Vagina (tissue), 2 donors: ENCODE measurements around the gene BRPF1. TPM values are rescaled to one million over a fixed set of nuclear protein-coding genes. Genes with fewer than 3 reads are reported as not detected.

Experiments
- DNase-seq, 2 donors: peaks; one replicate each; pipeline ENCODE4 v3.0.0-alpha.2; 2017; ENCODE audit errors: extremely low spot score in 2 of 2
- H3K27ac ChIP-seq: fragments of 200-600 bp; sonication (generic); one replicate; pipeline ENCODE4 v1.5.1; 2019
- H3K27me3 ChIP-seq: fragments of 200-600 bp; sonication (generic); one replicate; pipeline ENCODE4 v1.5.1; 2019
- H3K36me3 ChIP-seq, 2 donors: fragments of 200-600 bp; sonication (generic); one replicate each; pipeline ENCODE4 v1.5.1; 2017 to 2019
- H3K4me1 ChIP-seq: fragments of 200-600 bp; sonication (generic); one replicate; pipeline ENCODE4 v1.5.1; 2019
- H3K4me3 ChIP-seq, 2 donors: fragments of 200-600 bp; sonication (generic); 1 replicate in 1 of 2; 2 replicates in 1 of 2; pipeline ENCODE4 v1.5.1; 2016 to 2019
- H3K9me3 ChIP-seq: fragments of 200-600 bp; sonication (generic); one replicate; pipeline ENCODE4 v1.5.1; 2019
- POLR2A ChIP-seq, 2 donors: fragments of 450-650 bp; IDR thresholded peaks; one replicate each; pipeline ENCODE4 v1.6.1; 2017; ENCODE audit warnings: antibody characterized with exemption in 2 of 2, mild to moderate bottlenecking in 2 of 2, moderate library complexity in 2 of 2
- POLR2AphosphoS5 ChIP-seq, 2 donors: sonication (generic); formaldehyde crosslinking; IDR thresholded peaks; one replicate each; pipeline ENCODE4 v1.9.0; 2017; ENCODE audit warnings: antibody characterized with exemption in 2 of 2, mild to moderate bottlenecking in 2 of 2, low read depth in 1 of 2; ENCODE audit not compliant: insufficient read depth in 1 of 2
- intact Hi-C: fragments of 100-400 bp; cut with DNase I; formaldehyde crosslinking; loops from one replicate; pipeline ENCODE4 v1.15.1; 2023
- total RNA-seq: library from RNA; depleted of rRNA; stranded (reverse); fragments of >200 nt; gene quantifications from one replicate; pipeline ENCODE4 v1.2.3, GENCODE V29; 2016
- TF ChIP-seq, protein P1 (sequence below), 3 experiments: fragments of 450-650 bp in 2 of 3; fragments of 200-600 bp in 1 of 3; sonication (generic) in 1 of 3; IDR thresholded peaks; one replicate each; pipeline ENCODE4 v1.5.1; 2017 to 2019; ENCODE audit warnings: antibody characterized with exemption in 3 of 3, mild to moderate bottlenecking in 2 of 3, moderate library complexity in 2 of 3

Gene BRPF1
- total RNA-seq, 1 donor from 2014 or later = 16.9 TPM

GRCh38 chr3:9713142-9713541 is 18.4 kb upstream of the BRPF1 start:
- no peaks in the 10 kb centered on the region for H3K36me3 ChIP-seq
- no peaks in the 10 kb centered on the region for H3K9me3 ChIP-seq
- DNase-seq = no peak
- no peaks in the 10 kb centered on the region for H3K27me3 ChIP-seq
- H3K4me3 ChIP-seq = no peak overlapping the region
- intact Hi-C loops = no loop called here
- H3K4me1 ChIP-seq = peaks cover 15% of the 10 kb centered on the region
- TF ChIP-seq, protein P1, sequence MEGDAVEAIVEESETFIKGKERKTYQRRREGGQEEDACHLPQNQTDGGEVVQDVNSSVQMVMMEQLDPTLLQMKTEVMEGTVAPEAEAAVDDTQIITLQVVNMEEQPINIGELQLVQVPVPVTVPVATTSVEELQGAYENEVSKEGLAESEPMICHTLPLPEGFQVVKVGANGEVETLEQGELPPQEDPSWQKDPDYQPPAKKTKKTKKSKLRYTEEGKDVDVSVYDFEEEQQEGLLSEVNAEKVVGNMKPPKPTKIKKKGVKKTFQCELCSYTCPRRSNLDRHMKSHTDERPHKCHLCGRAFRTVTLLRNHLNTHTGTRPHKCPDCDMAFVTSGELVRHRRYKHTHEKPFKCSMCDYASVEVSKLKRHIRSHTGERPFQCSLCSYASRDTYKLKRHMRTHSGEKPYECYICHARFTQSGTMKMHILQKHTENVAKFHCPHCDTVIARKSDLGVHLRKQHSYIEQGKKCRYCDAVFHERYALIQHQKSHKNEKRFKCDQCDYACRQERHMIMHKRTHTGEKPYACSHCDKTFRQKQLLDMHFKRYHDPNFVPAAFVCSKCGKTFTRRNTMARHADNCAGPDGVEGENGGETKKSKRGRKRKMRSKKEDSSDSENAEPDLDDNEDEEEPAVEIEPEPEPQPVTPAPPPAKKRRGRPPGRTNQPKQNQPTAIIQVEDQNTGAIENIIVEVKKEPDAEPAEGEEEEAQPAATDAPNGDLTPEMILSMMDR (IDR thresholded peaks at IDR 0.05) = no peak
- TF ChIP-seq POLR2AphosphoS5 (IDR thresholded peaks at IDR 0.05; ENCODE audit: insufficient read depth in 1 of 2, low read depth in 1 of 2) (no peak), POLR2A (IDR thresholded peaks at IDR 0.05) (no peak)
- H3K27ac ChIP-seq = no peak overlapping the region

DNA sequence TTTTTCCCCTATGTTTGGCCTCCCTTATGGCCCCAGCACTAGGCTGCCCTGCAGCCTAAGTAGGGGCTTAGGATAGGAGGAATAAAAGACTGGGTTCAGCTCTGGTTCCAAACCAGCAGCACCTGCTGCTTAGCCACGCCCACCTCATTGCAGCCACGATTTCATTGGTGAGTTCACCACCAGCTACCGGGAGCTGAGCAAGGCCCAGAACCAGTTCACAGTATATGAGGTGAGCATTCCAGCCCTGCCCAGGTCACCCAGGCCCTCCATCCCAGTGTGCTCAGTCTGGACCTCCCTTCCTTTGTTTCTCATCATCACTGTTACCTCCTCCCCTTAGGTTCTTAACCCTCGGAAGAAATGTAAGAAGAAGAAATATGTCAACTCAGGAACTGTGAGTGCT is 16.4 kb upstream of the BRPF1 start:
- Histone ChIP-seq H3K9me3 (no peaks in the 10 kb centered on the region), H3K27ac (peak overlapping the region; percentile 54), H3K4me1 (peaks cover 15% of the 10 kb centered on the region), H3K4me3 (no peak overlapping the region), H3K27me3 (no peaks in the 10 kb centered on the region), H3K36me3 (no peaks in the 10 kb centered on the region)
- no peak for DNase-seq
- TF ChIP-seq, protein P1 (IDR thresholded peaks at IDR 0.05) = no peak
- TF ChIP-seq POLR2AphosphoS5 (IDR thresholded peaks at IDR 0.05; ENCODE audit: insufficient read depth in 1 of 2, low read depth in 1 of 2) (no peak), POLR2A (IDR thresholded peaks at IDR 0.05) (no peak)
- intact Hi-C loops = no loop called here

GRCh38 chr3:9715764-9716437 is 15.6 kb upstream of the BRPF1 start:
- H3K4me1 ChIP-seq = peaks cover 15% of the 10 kb centered on the region
- peak in 1 of 2 donors; percentile 92 for TF ChIP-seq POLR2AphosphoS5 (IDR thresholded peaks at IDR 0.05; ENCODE audit: insufficient read depth in 1 of 2, low read depth in 1 of 2)
- TF ChIP-seq, protein P1 (IDR thresholded peaks at IDR 0.05) = peak; percentile 72 to 86 (median 76)
- TF ChIP-seq POLR2A (IDR thresholded peaks at IDR 0.05) = no peak
- no peaks in the 10 kb centered on the region for H3K36me3 ChIP-seq
- H3K9me3 ChIP-seq = no peaks in the 10 kb centered on the region
- H3K27ac ChIP-seq = peak overlapping the region; percentile 68
- no peak overlapping the region for H3K4me3 ChIP-seq
- H3K27me3 ChIP-seq = no peaks in the 10 kb centered on the region
- peak in 1 of 2 donors; percentile 95 for DNase-seq
- intact Hi-C loops = no loop called here

DNA sequence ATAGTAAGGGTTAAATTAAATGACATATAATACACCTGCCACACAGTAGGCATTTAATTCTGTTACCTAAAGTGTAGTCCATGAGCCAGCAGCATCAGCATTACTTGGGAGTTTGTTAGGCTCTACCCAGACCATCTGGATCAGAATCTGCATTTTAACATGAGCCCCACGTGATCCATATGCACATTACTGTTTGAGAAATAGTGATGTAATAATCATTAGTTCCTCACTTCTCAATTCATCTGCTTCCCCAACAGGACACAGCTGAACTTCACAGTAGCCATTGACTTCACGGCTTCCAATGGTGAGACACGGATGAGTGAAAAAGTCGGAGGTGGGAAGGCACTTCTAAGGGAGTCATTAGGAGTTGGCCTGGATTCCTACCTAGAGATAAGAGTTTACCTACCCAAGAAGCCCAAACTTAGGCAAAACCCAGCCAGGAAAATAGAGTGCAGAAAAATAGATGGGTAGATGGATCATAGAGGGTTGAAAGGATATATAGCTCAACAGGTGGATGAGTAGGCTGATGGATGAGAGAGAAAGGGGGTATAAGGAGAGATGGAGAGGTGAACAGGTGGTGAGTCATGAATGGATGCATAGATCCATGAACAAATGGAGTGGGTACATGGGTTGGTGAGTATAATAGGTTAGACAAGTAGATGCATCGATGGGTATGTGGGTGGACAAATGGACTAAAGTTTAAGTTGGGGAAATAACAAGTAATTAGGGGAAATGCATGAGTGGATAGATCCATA is 14.6 kb upstream of the BRPF1 start:
- H3K27ac ChIP-seq = no peak overlapping the region
- DNase-seq = no peak
- H3K9me3 ChIP-seq = no peaks in the 10 kb centered on the region
- no peak overlapping the region for H3K4me3 ChIP-seq
- H3K4me1 ChIP-seq = peaks cover 15% of the 10 kb centered on the region
- H3K27me3 ChIP-seq = no peaks in the 10 kb centered on the region
- intact Hi-C loops = no loop called here
- H3K36me3 ChIP-seq = no peaks in the 10 kb centered on the region
- TF ChIP-seq POLR2AphosphoS5 (IDR thresholded peaks at IDR 0.05; ENCODE audit: insufficient read depth in 1 of 2, low read depth in 1 of 2) = no peak
- TF ChIP-seq, protein P1 (IDR thresholded peaks at IDR 0.05) = no peak
- TF ChIP-seq POLR2A (IDR thresholded peaks at IDR 0.05) = no peak

- no peaks in the 10 kb centered on the region for H3K27me3 ChIP-seq
- intact Hi-C loops = no loop called here
- H3K4me3 ChIP-seq = no peak overlapping the region
- H3K36me3 ChIP-seq = no peaks in the 10 kb centered on the region
- no peak for TF ChIP-seq POLR2A (IDR thresholded peaks at IDR 0.05)
- TF ChIP-seq, protein P1 (IDR thresholded peaks at IDR 0.05) = no peak
- no peak for TF ChIP-seq POLR2AphosphoS5 (IDR thresholded peaks at IDR 0.05; ENCODE audit: insufficient read depth in 1 of 2, low read depth in 1 of 2)
- no peaks in the 10 kb centered on the region for H3K9me3 ChIP-seq
- peaks cover 15% of the 10 kb centered on the region for H3K4me1 ChIP-seq
- no peak for DNase-seq
- no peak overlapping the region for H3K27ac ChIP-seq
These were observed 14.0 kb upstream of the BRPF1 start for GRCh38 chr3:9717563-9717962.
